Breast epithelium (tissue), 4 donors: Measurements from ENCODE around the gene ENOX1. TPM values are rescaled to one million over a fixed set of nuclear protein-coding genes. Genes with fewer than 3 reads are reported as not detected.

ENCODE experiments used
- DNase-seq, 2 donors: peaks; one replicate each; pipeline ENCODE4 v3.0.0-alpha.2; 2019; ENCODE audit warnings: low spot score in 2 of 2
- H3K27ac ChIP-seq, 2 donors: fragments of 200-600 bp; sonication (generic) in 1 of 2; one replicate each; pipeline ENCODE4 v1.5.1; 2016 to 2019; ENCODE audit warnings: mild to moderate bottlenecking in 1 of 2
- H3K27me3 ChIP-seq, 2 donors: fragments of 200-600 bp; sonication (generic) in 1 of 2; one replicate each; pipeline versions ENCODE4 v1.5.1 to v1.6.0; 2017 to 2019; ENCODE audit warnings: control low read depth in 1 of 2, mild to moderate bottlenecking in 1 of 2
- H3K36me3 ChIP-seq: fragments of 200-600 bp; one replicate; pipeline ENCODE4 v1.5.1; 2019
- H3K4me1 ChIP-seq, 2 donors: fragments of 200-600 bp; sonication (generic); one replicate each; pipeline ENCODE4 v1.5.1; 2016 to 2019; ENCODE audit warnings: control low read depth in 1 of 2
- H3K4me3 ChIP-seq, 3 donors: fragments of 200-600 bp; sonication (generic); 1 replicate in 2 of 3; 2 replicates in 1 of 3; pipeline ENCODE4 v1.5.1; 2016 to 2019; ENCODE audit warnings: mild to moderate bottlenecking in 3 of 3, moderate library complexity in 2 of 3
- H3K9me3 ChIP-seq, 2 donors: fragments of 200-600 bp; sonication (generic) in 1 of 2; one replicate each; pipeline ENCODE4 v1.5.1; 2016 to 2019; ENCODE audit warnings: control low read depth in 1 of 2
- CTCF ChIP-seq, 3 donors: fragments of 450-650 bp; IDR thresholded peaks; one replicate each; pipeline ENCODE4 v1.5.1; 2016 to 2017; ENCODE audit warnings: antibody characterized with exemption in 3 of 3, mild to moderate bottlenecking in 3 of 3, moderate library complexity in 3 of 3
- POLR2A ChIP-seq: fragments of 450-650 bp; IDR thresholded peaks from one replicate; pipeline ENCODE4 v1.6.1; 2016; ENCODE audit warnings: antibody characterized with exemption, mild to moderate bottlenecking, moderate library complexity
- POLR2AphosphoS5 ChIP-seq, 3 donors: sonication (generic); formaldehyde crosslinking; IDR thresholded peaks; one replicate each; pipeline ENCODE4 v1.6.1; 2017; ENCODE audit warnings: antibody characterized with exemption in 3 of 3
- intact Hi-C: fragments of 100-400 bp; cut with DNase I; formaldehyde crosslinking; loops from one replicate; pipeline ENCODE4 v1.15.1; 2023; ENCODE audit warnings: low total_unique reads
- total RNA-seq, 3 donors: library from RNA; depleted of rRNA; stranded (reverse); fragments of >200 nt; gene quantifications; one replicate each; pipeline ENCODE4 v1.1.0, GENCODE V29; 2016

The ENOX1 gene
- total RNA-seq, 3 donors from 2014 or later, result 1.9 to 2.3 (median 2.0) TPM

- Histone ChIP-seq H3K27me3 (no peaks in the 10 kb centered on the region), H3K9me3 (no peaks in the 10 kb centered on the region), H3K27ac (no peak overlapping the region), H3K4me3 (no peak overlapping the region), H3K4me1 (no peaks in the 10 kb centered on the region), H3K36me3 (no peaks in the 10 kb centered on the region)
- intact Hi-C loops, result no loop called here
- no peak for TF ChIP-seq CTCF (IDR thresholded peaks at IDR 0.05)
- TF ChIP-seq POLR2A, result no peak
- TF ChIP-seq POLR2AphosphoS5 (IDR thresholded peaks at IDR 0.05), result no peak
- no peak for DNase-seq
Measured at GRCh38 chr13:43567608-43568007, 219.2 kb downstream of the ENOX1 start.

GRCh38 chr13:43564952-43565351 lies 221.8 kb downstream of the ENOX1 start:
- Histone ChIP-seq H3K4me3 (no peak overlapping the region), H3K27me3 (no peaks in the 10 kb centered on the region), H3K9me3 (no peaks in the 10 kb centered on the region), H3K4me1 (no peaks in the 10 kb centered on the region), H3K27ac (no peak overlapping the region), H3K36me3 (no peaks in the 10 kb centered on the region)
- no peak for TF ChIP-seq CTCF (IDR thresholded peaks at IDR 0.05)
- no peak for TF ChIP-seq POLR2A
- TF ChIP-seq POLR2AphosphoS5 (IDR thresholded peaks at IDR 0.05), result no peak
- intact Hi-C loops, result no loop called here
- DNase-seq, result no peak

- intact Hi-C loops, result no loop called here
- no peak for DNase-seq
- Histone ChIP-seq H3K36me3 (no peaks in the 10 kb centered on the region), H3K4me1 (no peaks in the 10 kb centered on the region), H3K4me3 (no peak overlapping the region), H3K27ac (no peak overlapping the region), H3K9me3 (no peaks in the 10 kb centered on the region), H3K27me3 (no peaks in the 10 kb centered on the region)
- no peak for TF ChIP-seq POLR2AphosphoS5 (IDR thresholded peaks at IDR 0.05)
Measured at GRCh38 chr13:43561081-43561480, 225.7 kb downstream of the ENOX1 start.

GRCh38 chr13:43558939-43559338 lies 227.8 kb downstream of the ENOX1 start:
- intact Hi-C loops, result no loop called here
- TF ChIP-seq POLR2A, result no peak
- no peak for TF ChIP-seq CTCF (IDR thresholded peaks at IDR 0.05)
- no peak for TF ChIP-seq POLR2AphosphoS5 (IDR thresholded peaks at IDR 0.05)
- H3K27ac ChIP-seq, result no peak overlapping the region
- H3K36me3 ChIP-seq, result no peaks in the 10 kb centered on the region
- no peak overlapping the region for H3K4me3 ChIP-seq
- no peaks in the 10 kb centered on the region for H3K27me3 ChIP-seq
- H3K4me1 ChIP-seq, result no peaks in the 10 kb centered on the region
- no peak for DNase-seq
- no peaks in the 10 kb centered on the region for H3K9me3 ChIP-seq

GRCh38 chr13:43558326-43558725 lies 228.4 kb downstream of the ENOX1 start:
- Histone ChIP-seq H3K9me3 (no peaks in the 10 kb centered on the region), H3K36me3 (no peaks in the 10 kb centered on the region), H3K4me3 (no peak overlapping the region), H3K27me3 (no peaks in the 10 kb centered on the region), H3K27ac (no peak overlapping the region), H3K4me1 (no peaks in the 10 kb centered on the region)
- no peak for DNase-seq
- no peak for TF ChIP-seq CTCF (IDR thresholded peaks at IDR 0.05)
- no peak for TF ChIP-seq POLR2AphosphoS5 (IDR thresholded peaks at IDR 0.05)
- no peak for TF ChIP-seq POLR2A
- intact Hi-C loops, result no loop called here

- intact Hi-C loops, result no loop called here
- H3K27ac ChIP-seq, result no peak overlapping the region
- no peak for DNase-seq
- H3K36me3 ChIP-seq, result no peaks in the 10 kb centered on the region
- H3K27me3 ChIP-seq, result no peaks in the 10 kb centered on the region
- no peak overlapping the region for H3K4me3 ChIP-seq
- no peaks in the 10 kb centered on the region for H3K4me1 ChIP-seq
- TF ChIP-seq CTCF (IDR thresholded peaks at IDR 0.05) (no peak), POLR2A (no peak), POLR2AphosphoS5 (IDR thresholded peaks at IDR 0.05) (no peak)
- no peaks in the 10 kb centered on the region for H3K9me3 ChIP-seq
Measured at GRCh38 chr13:43555667-43556066, 231.1 kb downstream of the ENOX1 start.
